GM18858 (cell line): Measurements from ENCODE around the gene CERS1.
"Not testable (repeated sequence)": the region's sequence is repeated elsewhere in the genome, so short reads cannot be mapped to it uniquely, and the experiment has no call there.

Experiments used
- ATAC-seq: cut with Tn5 transposase; IDR thresholded peaks from one replicate; pipeline ENCODE4 v1.9.1; 2021; ENCODE audit not compliant: unreplicated experiment

The CERS1 gene

DNA sequence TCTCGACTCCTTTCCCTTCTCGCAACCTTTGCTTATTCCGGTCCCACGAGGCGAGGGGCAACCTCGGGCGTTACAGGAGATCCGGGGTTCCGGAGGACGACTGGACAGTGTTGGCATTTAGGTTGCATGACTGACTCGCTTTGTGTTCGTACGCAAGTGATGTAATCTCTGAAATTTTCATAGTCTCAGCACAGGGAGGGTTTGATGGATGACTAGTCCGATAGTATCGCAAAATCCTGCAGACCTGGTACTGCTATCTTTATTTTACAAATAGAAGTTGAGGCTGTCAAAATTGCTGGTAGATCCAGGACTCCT is 23.9 kb upstream of the CERS1 start:
- no peak for ATAC-seq

DNA sequence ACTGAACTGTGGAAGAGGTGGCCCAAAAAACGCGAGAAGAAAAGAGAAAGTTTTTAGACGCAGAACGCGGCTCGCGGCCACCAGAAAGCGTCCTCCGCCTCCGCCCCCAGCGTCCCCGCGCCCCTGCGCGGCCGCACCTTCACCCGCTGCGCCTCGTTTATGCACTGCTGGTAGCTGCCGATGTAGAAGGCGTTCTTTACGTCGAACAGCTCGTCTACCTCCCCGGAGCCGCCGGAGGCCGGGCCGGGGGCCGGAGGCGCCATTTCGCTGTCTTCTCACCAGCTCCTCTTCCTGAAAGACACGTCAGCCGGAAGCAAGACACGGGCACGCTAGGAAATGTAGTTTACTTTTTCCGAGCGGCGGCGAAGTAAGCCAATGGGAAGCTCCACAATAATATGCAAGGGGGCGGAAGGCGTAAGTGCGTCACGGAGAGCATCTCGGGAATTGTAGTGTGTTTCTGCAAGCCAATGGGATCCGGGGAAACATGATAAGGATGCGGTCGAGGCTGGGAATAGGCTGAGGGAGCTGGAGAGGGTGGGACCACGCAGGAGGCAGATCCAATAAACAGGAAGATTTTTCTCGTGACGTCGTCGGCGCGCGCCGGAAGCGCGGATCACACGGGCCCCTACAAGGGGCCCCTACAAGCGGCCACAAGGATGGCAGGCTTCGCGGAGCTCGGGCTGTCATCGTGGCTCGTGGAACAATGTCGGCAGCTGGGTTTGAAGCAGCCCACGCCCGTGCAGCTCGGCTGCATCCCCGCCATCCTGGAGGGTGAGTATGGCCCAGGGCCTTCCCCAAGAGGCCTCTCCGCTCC is 23.3 kb upstream of the CERS1 start, which contains the start of the genes COPE and DDX49:
COPE (minus strand) TSS at position 302 of the 814 bp plus-strand sequence; CDS start at position 263, 39 bp downstream.
DDX49 (plus strand) TSS at position 630 of the 814 bp plus-strand sequence; CDS start at position 657, 27 bp downstream.
- ATAC-seq = peak; percentile 79

DNA sequence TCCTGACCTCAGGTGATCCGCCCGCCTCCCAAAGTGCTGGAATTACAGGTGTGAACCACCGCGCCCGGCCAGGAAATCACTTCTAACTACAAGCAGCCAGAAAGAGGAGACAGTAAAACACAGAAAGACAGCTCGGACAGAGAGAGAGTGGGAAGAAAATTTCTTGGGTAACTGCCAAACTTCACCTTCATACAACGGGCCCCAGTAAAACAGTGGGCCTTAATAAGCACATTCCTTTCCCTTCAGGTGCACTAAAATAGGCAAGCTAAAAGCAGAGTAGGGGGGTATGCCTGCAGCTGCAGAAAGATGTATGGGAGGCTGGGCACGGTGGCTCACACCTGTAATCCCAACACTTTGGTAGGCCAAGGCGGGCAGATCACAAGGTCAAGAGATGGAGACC is 21.6 kb upstream of the CERS1 start:
- ATAC-seq = not testable (repeated sequence)

DNA sequence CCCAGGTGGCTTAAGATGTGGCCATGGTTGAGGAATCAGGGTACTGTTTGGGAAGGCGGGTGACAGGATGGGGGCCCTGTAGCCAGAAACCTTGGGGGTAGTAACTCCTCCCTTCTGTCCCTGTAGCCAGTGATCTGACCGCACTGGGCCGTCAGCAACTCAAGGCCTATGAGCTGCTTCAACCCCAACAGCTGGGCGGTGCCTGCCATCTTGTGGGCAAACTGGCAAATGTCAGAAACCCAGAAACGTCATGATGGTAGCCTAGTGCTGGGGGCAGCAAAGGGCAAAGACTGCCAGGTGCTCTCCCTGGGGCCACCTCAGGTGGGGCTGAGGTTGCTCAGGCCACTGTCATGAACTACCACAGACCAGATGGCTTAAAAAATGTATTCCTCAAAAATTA is 19.7 kb upstream of the CERS1 start:
- no peak for ATAC-seq

DNA sequence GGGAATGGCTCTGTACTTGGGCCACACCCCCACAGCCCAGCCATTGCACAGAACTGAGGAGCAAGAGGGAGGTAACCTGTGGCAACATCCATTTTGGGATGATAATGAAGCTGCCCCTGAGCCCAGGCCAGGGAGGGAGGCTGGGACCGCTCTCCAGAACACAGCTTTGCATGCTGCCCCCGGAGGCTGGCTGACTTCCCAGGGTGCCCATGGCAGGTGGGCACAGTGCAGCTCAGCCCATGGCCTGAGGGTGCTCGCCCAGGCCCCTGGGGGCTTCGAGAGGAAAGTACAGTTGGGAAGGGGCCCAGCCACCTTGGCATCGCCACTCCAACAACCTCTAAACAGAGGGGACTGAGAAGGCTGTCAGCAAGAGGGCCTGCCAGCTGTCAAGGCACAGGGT is 17.5 kb upstream of the CERS1 start:
- no peak for ATAC-seq

DNA sequence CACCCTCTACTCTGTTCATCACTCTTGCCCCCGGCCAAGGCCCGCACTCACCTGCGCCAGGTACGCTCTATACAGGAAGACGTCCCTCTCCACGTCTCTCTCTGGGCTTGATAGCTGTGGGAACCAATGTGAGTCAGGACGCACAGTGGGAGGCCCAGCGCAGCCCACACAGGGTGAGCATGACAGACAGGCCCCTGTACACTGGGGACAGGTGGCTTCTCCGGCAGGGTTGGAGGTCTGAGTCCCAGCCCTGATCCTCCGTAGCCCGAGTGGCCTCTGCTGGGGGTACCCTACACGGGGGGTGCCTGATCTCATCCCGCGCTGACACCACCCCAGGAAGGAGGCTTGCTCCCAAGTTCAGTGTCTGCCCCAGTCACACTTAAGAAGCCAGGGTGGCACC is 17.0 kb upstream of the CERS1 start:
- ATAC-seq = no peak

DNA sequence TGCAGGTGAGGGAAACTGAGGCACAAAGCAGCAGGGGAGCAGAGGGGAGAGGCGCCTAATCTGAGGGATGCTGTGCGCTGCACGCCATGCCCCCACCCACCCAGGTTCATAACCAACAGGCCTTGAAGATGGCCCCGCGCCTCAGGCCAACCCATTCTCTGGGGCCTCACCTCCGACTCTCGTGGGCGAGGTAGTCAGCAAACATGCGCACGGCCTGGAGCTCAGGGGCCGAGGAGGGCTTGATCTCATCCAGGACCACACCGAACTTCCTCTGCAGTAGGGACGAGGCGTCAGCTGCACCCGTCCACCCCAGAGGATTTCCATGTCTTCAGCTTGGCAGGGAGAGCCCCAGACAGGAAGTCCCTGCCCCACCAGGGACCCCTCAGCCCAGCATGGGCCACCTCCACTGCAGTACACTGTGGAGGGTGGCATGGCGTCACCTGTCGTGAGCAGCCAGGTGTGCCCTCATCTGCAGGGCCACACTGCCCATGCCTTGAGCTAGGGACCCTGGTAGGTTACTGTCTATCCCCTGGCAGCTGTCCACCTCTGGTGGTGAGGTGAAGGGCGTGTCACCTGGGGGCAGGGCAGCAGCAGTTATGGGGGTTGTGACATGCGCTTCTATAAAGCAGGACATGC is 15.0 kb upstream of the CERS1 start:
- ATAC-seq = no peak

DNA sequence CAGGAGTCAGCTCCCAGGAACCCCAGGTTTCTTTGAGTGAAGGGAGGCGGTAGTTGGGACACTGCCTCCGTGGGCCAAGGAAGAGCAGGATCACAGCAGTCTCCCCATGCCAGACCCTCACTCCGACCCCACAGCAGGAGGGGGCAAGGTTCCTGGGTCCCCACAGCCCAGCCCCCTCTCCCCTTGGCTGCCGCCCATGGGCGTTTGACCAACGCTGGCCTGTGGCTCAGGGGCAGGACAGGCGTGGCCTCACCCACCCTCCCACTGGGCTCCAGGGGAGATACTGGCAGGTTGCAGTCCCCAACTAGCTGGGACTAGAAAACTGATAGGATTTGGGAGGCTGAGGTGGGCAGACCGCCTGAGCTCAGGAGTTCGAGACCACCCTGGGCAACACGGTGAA is 14.1 kb upstream of the CERS1 start:
- no peak for ATAC-seq

DNA sequence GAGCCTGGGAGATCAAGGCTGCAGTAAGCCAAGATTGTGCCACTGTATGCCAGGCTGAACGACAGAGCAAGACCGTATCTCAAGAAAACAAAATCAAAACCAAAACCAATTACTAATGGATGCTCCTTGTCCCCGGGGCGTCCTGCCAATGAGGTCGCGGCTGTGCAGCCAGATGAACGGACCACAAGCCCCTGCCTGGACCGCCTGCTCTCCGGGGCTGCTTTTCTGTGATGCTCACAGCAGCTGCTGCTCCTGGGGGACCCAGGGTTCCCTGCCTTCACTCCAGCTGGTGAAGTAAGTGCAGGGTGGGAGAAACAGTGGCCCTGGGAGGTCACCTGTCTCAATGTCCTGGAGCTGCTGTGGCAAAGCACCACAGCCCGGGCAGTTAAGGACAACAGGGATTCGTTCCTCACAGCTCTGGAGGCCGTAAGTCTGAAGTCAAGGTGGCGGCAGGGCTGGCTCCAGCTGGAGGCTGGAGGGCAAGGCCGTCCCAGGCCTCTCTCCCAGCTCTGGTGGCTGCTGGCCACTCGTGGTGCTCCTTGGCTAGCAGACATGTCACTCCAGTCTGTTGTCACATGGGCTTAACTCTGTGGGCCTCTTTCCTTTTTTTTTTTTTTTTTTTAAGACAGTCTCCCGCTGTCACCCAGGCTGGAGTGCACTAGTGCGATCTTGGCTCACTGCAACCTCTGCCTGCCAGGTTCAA is 13.1 kb upstream of the CERS1 start:
- ATAC-seq = no peak

DNA sequence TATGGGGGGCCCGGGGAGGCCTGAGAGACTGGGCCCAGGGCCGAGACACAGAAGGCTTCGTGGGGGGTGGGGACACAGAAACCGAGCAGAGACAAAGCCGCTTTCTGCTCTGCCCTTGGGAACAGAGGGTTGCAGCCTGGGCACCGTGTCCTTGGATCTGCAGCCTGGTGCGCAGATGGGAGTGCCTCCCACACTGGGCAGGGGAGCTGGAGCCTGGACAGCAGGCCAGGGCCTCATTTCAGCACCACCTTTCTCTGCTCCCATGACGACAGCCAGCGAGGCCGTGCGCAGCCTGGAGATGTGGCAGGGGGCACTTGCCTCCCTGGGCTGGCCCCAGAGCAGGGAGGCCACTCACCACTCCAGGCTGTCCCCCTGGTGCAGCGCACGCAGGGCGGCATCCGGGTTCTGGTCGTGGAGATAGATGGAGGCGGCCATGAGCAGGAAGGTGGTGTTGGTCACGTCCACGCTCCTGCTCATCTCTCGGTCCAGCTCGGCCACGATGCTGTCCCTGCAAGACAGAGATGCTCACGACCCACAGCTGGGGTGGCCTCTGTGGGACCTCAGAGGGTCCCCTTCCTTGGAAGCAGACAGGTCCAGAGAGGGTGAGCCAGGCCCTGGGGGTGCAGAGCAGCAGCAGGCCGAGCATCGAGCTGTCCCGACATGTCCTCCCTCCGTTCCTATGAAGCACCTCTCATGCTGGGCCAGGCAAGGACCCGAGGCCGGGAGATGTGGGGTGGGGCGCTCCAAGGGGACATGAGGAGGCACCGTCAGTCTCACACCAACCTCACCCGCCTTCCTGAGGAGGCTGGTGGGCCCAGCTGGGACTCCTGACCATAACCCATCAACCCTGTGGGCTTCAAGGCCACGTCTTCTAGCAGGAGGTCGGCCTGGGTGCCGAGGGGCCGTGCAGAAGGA is 10.9 kb upstream of the CERS1 start:
- no peak for ATAC-seq

DNA sequence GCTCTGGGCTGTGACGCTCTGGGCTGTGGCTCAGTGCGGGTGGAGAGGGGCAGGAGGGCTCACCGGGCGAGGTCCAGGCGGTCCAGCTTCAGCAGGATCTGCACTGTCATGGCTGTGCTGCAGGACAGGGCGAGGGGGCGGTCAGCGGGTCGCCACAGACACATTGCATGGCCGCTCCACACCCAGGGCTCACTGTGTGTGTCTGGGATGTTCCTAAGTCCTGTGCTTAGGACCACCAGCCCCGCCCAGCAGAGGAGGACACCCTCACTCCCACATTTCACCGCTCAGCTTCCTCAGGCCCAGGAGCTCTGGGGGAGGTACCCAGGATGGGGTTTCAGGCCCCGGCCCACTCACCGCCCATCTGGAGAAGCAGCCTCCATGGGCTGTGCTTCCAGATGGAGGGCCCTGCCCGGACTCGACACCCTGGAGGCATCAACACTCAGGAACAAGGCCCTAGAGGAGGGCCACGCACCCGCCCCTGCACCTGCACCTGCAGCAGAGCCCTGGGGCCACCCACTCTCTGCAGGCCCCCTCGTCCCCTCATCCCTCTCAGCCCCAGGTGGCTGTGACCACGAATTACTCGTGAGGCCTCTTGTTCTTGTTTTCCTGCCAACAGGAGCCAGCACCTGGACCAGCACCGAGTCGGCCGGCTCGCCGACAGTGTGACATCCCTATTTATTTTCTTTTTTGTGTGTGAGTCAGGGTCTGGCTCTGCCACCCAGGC is 9.7 kb upstream of the CERS1 start:
- no peak for ATAC-seq

DNA sequence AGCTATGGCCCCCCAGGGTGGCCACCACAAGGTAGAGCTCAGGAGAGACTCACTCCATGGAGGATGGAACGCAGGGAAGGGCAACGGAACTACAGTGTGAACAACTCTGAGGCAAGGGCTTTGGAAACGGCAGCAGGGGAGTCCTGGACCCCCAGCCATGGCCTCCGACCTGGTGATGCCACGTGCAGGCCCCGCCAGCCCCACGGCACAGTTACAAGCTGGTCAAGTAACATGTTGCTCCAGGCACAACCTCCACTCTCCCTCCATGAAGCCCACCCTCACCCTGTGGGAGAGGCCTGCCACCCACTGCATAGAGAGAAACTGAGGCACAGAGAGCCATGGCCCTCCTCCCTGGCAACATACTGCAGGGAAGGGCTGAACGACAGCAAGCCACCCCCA is 9.1 kb upstream of the CERS1 start:
- no peak for ATAC-seq

DNA sequence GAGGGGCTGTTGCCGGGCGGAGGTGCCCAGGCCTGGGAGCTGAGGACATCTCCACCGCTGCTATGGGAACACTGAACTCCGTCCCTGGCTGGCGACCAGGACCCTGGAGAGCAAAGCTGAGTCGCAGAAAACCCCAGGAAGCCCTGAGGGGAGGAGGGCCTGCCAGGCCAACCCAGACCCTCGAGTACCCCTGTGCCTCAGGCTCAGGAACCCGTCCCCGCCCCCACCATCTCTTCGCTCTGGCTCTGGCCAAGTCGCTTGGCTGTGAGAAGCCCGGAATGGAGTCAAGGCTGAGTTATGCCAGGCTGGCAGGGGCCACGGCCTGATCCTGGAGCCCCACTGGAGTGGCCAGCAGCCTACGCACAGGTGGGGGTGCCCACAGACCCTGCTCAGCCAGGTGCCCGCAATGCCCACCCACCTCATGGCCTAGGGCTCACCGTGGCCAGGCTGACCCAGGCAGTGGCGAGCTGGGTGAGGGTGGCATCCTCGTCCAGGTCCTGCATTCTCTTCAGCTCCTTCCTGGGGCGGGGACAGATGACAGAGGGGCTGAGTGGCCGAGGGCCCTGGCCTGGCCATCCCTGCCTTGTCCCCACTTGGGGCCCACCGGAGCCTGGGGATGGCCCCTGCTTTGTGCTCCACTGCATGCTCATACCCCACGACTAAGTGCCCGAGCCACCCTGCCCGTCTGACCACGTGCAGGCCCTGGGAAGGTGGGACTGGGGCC is 8.5 kb upstream of the CERS1 start:
- ATAC-seq = no peak

DNA sequence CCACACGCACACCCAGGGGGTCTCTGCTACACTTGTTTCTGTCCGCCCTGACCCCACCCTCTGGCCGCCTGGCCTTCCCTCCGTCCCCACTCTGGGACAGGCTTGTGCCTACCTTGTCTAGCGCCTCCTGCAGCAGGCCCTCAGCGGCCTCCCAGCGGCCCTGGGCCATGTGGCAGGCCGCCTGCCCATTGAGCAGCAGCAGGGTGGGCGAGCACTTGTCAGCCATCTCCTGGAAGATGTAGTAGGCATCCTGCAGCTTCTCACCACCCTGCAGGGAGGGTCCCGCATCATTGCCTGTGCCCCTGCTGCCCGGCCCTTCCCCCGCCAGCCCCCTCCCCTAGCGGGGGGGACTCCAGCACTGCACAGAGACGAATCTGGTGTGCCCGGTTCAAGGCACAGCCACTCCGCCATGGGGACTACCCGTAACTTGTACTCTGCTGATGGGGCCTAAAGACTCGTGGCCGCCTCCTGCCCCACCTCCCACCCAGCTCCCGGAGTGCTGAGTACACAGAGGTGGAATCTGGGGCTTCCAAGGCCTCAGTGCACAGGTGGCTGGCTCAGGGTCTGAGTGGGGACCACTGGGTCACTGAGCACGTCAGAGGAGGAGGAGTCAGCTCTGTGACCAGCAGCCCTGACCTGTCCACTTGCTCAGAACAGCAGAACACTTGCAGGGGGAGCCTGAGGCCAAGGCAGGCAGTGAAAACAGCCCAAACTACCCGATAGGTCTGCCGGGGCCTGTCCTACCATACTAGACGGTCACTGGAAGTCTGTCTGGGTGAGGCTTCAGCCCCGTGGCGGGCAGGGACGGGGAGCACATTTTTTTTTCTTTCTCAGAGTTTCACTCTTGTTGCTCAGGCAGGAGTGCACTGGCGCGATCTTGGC is 7.4 kb upstream of the CERS1 start:
- no peak for ATAC-seq

DNA sequence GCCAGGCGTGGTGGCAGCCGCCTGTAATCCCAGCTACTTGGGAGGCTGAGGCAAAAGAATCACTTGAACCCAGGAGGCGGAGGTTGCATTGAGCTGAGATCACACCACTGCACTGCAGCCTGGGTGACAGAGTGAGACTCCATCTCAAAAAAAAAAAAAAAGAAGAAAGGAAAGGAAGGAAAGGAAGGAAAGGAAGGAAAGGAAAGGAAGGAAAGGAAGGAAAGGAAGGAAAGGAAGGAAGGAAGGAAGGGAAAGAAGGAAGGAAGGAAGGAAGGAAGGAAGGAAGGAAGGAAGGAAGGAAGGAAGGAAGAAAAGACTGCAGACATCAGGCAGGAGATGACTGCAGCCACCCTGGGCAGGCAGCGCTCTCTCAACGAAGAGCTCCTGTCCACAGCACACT is 6.6 kb upstream of the CERS1 start:
- ATAC-seq = not testable (repeated sequence)

DNA sequence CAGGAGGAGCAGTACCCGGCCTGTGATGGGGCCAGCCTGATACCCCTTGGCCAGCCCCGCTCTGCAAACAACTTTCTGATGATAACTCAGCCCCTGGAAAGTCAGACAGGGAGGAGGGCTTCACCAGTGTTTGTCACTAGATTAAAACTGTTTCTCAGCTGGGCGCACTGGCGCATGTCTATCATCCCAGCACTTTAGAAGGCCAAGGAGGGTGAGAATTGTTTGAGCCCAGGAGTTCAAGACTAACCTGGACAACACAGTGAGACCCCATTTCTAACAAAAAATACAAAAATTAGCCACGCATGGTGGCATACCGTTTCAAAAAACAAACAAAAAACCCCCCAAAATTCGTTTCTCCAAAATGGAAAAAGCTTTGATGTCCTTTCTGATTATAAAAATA is 5.5 kb upstream of the CERS1 start:
- ATAC-seq = no peak

DNA sequence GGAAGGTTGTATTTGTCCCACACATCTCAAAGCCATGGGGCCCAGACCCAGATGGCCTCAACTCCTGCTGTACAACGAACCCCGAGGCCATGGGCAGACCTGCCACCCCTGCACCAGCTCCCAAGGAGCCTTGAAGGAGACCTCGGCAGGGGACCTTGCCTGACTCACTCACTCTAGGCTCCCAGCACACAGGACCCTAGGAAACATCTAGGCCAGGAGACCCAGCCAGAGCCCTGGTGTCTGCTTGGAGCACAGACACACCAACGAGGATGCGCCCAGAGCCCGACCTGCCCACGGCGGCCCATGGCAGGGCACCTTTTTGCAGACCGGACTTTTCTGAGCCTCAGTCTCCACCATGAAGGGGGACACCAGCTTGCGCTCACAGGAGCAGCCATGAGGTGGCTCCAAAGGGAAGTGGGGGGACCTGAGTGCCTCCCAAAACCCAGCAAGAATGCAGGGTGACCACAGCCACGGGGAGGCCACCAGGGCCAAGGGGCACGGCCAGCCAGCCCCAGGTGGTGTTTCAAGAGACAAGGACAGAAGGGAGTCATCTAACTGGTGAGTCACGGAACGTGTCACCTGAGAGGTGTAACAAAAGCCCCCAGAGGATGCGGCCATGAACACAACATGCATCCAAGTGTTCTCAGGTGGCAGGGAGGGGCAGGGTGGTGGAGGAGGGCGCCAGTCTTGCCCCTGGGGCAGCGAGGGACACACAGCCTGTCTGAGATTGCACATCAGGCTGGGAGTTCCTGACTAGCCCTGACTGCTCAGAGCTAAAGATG is 4.9 kb upstream of the CERS1 start:
- no peak for ATAC-seq
